ENCODE results near the gene PPFIA1.

DNA sequence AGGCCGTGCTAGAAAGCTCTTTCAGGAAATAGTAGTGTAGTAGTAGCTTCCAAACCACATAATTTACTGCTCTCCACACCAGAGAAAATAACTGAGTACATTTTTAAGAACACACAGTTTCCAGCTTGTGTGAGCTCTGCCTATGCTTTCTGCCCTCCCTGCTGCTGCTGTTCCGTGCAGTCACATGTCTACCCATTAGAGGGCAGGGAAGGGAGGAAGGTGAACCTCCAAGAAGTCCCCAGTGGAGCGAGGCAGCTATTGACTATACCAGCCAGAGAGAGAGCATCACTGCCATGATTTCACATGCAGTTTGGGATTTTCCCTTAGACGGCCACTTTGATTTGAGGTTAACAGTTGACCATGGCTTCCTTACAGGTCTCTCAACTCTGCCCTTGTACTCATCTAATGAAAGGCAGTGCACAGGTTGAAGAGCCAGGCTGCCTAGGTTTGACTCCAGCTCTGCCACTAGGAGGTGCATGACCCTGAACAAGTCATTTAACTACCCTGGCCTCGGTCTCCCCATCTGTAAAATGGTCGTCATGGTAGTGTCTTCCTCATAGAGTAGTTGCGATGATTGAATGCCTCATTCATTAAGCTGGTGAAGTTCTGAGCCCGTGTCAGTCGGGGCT lies 108.1 kb downstream of the PPFIA1 start:
- TF ChIP-seq, protein P1, sequence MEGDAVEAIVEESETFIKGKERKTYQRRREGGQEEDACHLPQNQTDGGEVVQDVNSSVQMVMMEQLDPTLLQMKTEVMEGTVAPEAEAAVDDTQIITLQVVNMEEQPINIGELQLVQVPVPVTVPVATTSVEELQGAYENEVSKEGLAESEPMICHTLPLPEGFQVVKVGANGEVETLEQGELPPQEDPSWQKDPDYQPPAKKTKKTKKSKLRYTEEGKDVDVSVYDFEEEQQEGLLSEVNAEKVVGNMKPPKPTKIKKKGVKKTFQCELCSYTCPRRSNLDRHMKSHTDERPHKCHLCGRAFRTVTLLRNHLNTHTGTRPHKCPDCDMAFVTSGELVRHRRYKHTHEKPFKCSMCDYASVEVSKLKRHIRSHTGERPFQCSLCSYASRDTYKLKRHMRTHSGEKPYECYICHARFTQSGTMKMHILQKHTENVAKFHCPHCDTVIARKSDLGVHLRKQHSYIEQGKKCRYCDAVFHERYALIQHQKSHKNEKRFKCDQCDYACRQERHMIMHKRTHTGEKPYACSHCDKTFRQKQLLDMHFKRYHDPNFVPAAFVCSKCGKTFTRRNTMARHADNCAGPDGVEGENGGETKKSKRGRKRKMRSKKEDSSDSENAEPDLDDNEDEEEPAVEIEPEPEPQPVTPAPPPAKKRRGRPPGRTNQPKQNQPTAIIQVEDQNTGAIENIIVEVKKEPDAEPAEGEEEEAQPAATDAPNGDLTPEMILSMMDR (IDR thresholded peaks at IDR 0.05 in 2 of 3, conservative IDR thresholded peaks at IDR 0.05 in 1 of 3; ENCODE audit: control insufficient read depth in 2 of 3, extremely low read depth in 1 of 3, insufficient read depth in 1 of 3, low read depth in 3 of 3, low read length in 3 of 3): peak in 2 of 3 experiments; percentile 12 to 18; a peak in 2 of 6 replicates
- TF ChIP-seq KDM1A (IDR thresholded peaks at IDR 0.05; ENCODE audit: borderline replicate concordance) (no peak), FOXK2 (IDR thresholded peaks at IDR 0.05) (no peak), ETV6 (conservative IDR thresholded peaks at IDR 0.05 in 1 of 2, IDR thresholded peaks at IDR 0.05 in 1 of 2; ENCODE audit: borderline replicate concordance in 1 of 2, low read depth in 1 of 2) (no peak), PAX5 (IDR thresholded peaks at IDR 0.05; ENCODE audit: borderline replicate concordance, low read depth, low read length) (no peak), POLR2AphosphoS2 (IDR thresholded peaks at IDR 0.05; ENCODE audit: low read depth, low read length) (no peak), SIN3A (IDR thresholded peaks at IDR 0.05; ENCODE audit: low read depth, low read length) (no peak), EZH2 (IDR thresholded peaks at IDR 0.05; ENCODE audit: borderline replicate concordance, control insufficient read depth, low read depth, low read length) (no peak), NR2C2 (IDR thresholded peaks at IDR 0.05; ENCODE audit: borderline replicate concordance, control insufficient read depth, insufficient read length, low read depth) (no peak)
- TF ChIP-seq, protein P2, sequence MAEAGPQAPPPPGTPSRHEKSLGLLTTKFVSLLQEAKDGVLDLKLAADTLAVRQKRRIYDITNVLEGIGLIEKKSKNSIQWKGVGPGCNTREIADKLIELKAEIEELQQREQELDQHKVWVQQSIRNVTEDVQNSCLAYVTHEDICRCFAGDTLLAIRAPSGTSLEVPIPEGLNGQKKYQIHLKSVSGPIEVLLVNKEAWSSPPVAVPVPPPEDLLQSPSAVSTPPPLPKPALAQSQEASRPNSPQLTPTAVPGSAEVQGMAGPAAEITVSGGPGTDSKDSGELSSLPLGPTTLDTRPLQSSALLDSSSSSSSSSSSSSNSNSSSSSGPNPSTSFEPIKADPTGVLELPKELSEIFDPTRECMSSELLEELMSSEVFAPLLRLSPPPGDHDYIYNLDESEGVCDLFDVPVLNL (IDR thresholded peaks at IDR 0.05; ENCODE audit: low read depth, low read length): no peak
- TF ChIP-seq, protein P3, sequence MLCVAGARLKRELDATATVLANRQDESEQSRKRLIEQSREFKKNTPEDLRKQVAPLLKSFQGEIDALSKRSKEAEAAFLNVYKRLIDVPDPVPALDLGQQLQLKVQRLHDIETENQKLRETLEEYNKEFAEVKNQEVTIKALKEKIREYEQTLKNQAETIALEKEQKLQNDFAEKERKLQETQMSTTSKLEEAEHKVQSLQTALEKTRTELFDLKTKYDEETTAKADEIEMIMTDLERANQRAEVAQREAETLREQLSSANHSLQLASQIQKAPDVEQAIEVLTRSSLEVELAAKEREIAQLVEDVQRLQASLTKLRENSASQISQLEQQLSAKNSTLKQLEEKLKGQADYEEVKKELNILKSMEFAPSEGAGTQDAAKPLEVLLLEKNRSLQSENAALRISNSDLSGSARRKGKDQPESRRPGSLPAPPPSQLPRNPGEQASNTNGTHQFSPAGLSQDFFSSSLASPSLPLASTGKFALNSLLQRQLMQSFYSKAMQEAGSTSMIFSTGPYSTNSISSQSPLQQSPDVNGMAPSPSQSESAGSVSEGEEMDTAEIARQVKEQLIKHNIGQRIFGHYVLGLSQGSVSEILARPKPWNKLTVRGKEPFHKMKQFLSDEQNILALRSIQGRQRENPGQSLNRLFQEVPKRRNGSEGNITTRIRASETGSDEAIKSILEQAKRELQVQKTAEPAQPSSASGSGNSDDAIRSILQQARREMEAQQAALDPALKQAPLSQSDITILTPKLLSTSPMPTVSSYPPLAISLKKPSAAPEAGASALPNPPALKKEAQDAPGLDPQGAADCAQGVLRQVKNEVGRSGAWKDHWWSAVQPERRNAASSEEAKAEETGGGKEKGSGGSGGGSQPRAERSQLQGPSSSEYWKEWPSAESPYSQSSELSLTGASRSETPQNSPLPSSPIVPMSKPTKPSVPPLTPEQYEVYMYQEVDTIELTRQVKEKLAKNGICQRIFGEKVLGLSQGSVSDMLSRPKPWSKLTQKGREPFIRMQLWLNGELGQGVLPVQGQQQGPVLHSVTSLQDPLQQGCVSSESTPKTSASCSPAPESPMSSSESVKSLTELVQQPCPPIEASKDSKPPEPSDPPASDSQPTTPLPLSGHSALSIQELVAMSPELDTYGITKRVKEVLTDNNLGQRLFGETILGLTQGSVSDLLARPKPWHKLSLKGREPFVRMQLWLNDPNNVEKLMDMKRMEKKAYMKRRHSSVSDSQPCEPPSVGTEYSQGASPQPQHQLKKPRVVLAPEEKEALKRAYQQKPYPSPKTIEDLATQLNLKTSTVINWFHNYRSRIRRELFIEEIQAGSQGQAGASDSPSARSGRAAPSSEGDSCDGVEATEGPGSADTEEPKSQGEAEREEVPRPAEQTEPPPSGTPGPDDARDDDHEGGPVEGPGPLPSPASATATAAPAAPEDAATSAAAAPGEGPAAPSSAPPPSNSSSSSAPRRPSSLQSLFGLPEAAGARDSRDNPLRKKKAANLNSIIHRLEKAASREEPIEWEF (IDR thresholded peaks at IDR 0.05; ENCODE audit: insufficient replicate concordance, low read depth, low read length): no peak
- TF ChIP-seq, protein P4, sequence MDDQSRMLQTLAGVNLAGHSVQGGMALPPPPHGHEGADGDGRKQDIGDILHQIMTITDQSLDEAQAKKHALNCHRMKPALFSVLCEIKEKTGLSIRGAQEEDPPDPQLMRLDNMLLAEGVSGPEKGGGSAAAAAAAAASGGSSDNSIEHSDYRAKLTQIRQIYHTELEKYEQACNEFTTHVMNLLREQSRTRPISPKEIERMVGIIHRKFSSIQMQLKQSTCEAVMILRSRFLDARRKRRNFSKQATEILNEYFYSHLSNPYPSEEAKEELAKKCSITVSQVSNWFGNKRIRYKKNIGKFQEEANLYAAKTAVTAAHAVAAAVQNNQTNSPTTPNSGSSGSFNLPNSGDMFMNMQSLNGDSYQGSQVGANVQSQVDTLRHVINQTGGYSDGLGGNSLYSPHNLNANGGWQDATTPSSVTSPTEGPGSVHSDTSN (IDR thresholded peaks at IDR 0.05; ENCODE audit: insufficient replicate concordance, low read depth, low read length): no peak
- TF ChIP-seq, protein P5, sequence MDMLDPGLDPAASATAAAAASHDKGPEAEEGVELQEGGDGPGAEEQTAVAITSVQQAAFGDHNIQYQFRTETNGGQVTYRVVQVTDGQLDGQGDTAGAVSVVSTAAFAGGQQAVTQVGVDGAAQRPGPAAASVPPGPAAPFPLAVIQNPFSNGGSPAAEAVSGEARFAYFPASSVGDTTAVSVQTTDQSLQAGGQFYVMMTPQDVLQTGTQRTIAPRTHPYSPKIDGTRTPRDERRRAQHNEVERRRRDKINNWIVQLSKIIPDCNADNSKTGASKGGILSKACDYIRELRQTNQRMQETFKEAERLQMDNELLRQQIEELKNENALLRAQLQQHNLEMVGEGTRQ (IDR thresholded peaks at IDR 0.05; ENCODE audit: borderline replicate concordance, low read depth, low read length): no peak
- TF ChIP-seq, protein P6, sequence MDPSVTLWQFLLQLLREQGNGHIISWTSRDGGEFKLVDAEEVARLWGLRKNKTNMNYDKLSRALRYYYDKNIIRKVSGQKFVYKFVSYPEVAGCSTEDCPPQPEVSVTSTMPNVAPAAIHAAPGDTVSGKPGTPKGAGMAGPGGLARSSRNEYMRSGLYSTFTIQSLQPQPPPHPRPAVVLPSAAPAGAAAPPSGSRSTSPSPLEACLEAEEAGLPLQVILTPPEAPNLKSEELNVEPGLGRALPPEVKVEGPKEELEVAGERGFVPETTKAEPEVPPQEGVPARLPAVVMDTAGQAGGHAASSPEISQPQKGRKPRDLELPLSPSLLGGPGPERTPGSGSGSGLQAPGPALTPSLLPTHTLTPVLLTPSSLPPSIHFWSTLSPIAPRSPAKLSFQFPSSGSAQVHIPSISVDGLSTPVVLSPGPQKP (IDR thresholded peaks at IDR 0.05; ENCODE audit: low read depth, low read length): no peak

All from GM12878 (cell line).